ENCODE data around the gene EIF2AK3.
A peak's percentile ranks its signal among the peaks of the same experiment; 100 is the strongest.
"Not testable (repeated sequence)": the region's sequence is repeated elsewhere in the genome, so short reads cannot be mapped to it uniquely, and the experiment has no call there.

EIF2AK3 gene

GRCh38 chr2:88591698-88592097 lies 35.6 kb downstream of the EIF2AK3 start:
- no peak for DNase-seq

GRCh38 chr2:88590998-88591613 lies 36.2 kb downstream of the EIF2AK3 start:
- DNase-seq = peak; percentile 33

- DNase-seq = no peak
Measured at GRCh38 chr2:88585969-88586368, 41.3 kb downstream of the EIF2AK3 start.

- no peak for DNase-seq
Measured at GRCh38 chr2:88582030-88582429, 45.2 kb downstream of the EIF2AK3 start.

- DNase-seq = no peak
Measured at GRCh38 chr2:88580088-88580487, 47.2 kb downstream of the EIF2AK3 start.

GRCh38 chr2:88575630-88576029 lies 51.6 kb downstream of the EIF2AK3 start:
- no peak for DNase-seq

GRCh38 chr2:88575051-88575450 lies 52.2 kb downstream of the EIF2AK3 start:
- DNase-seq = no peak

- no peak for DNase-seq
Measured at GRCh38 chr2:88574445-88574844, 52.8 kb downstream of the EIF2AK3 start.

- no peak for DNase-seq
Measured at GRCh38 chr2:88568179-88568578, 59.1 kb downstream of the EIF2AK3 start.

- DNase-seq = no peak
Measured at GRCh38 chr2:88564402-88564801, 62.9 kb downstream of the EIF2AK3 start.

- no peak for DNase-seq
Measured at GRCh38 chr2:88563129-88563528, 64.1 kb downstream of the EIF2AK3 start.

- no peak for DNase-seq
Measured at GRCh38 chr2:88561646-88562388, 65.4 kb downstream of the EIF2AK3 start.

- no peak for DNase-seq
Measured at GRCh38 chr2:88560619-88561307, 66.5 kb downstream of the EIF2AK3 start.

- DNase-seq = no peak
Measured at GRCh38 chr2:88557290-88557689, 70.0 kb downstream of the EIF2AK3 start.

GRCh38 chr2:88556026-88556425 lies 71.2 kb downstream of the EIF2AK3 start:
- DNase-seq = no peak

- DNase-seq = no peak
Measured at GRCh38 chr2:88554189-88554588, 73.1 kb downstream of the EIF2AK3 start.

- DNase-seq = no peak
Measured at GRCh38 chr2:88549616-88550292, 77.5 kb downstream of the EIF2AK3 start.

- DNase-seq = not testable (repeated sequence)
Measured at GRCh38 chr2:88546291-88546690, 81.0 kb downstream of the EIF2AK3 start.

GRCh38 chr2:88545118-88545517 lies 82.1 kb downstream of the EIF2AK3 start:
- DNase-seq = no peak

GRCh38 chr2:88543541-88544057 lies 83.7 kb downstream of the EIF2AK3 start:
- no peak for DNase-seq

GRCh38 chr2:88542668-88543067 lies 84.6 kb downstream of the EIF2AK3 start:
- no peak for DNase-seq

- DNase-seq = no peak
Measured at GRCh38 chr2:88540346-88540745, 86.9 kb downstream of the EIF2AK3 start.

- DNase-seq = no peak
Measured at GRCh38 chr2:88538362-88538917, 88.8 kb downstream of the EIF2AK3 start.

Data from activated gamma-delta T cell treated with Interleukin-2 at 50 U/mL for 16 hours (primary cell).